ENCODE measurements around the gene FAM50B. TPM values are rescaled to one million over a fixed set of nuclear protein-coding genes. Genes with fewer than 3 reads are reported as not detected.

Gene FAM50B
- total and polyA plus RNA-seq, 7 experiments from 2014 or later = 3.4 to 22.9 (median 12.0) TPM

GRCh38 chr6:3852391-3852790, 3.2 kb downstream of the FAM50B start:
- Histone ChIP-seq H3K27ac (ENCODE audit: low read depth, low read length) (no peak overlapping the region), H3K27me3 (ENCODE audit: control insufficient read depth in 2 of 2, insufficient read depth in 2 of 2, low read length in 2 of 2) (no peaks in the 10 kb centered on the region), H3K4me1 (ENCODE audit: control insufficient read depth in 2 of 2, insufficient read depth in 2 of 2, low read length in 2 of 2) (peaks cover 0 to 6% of the 10 kb centered on the region in 2 donors), H3K4me3 (ENCODE audit: low read length) (no peak overlapping the region), H3K36me3 (ENCODE audit: control insufficient read depth in 2 of 3, insufficient read depth in 3 of 3, low read length in 3 of 3) (no peaks in the 10 kb centered on the region), H3K9me3 (ENCODE audit: control insufficient read depth in 2 of 3, low read length in 3 of 3) (peaks cover 0 to 6% (median 0%) of the 10 kb centered on the region in 3 experiments)
- ATAC-seq (no peak), DNase-seq (no peak)
- POLR2A ChIA-PET = no interaction called here
- Mint-ChIP-seq H3K27me3 (peaks cover 0 to 5% (median 0%) of the 10 kb centered on the region in 5 donors), H3K36me3 (peaks cover 0 to 9% (median 3%) of the 10 kb centered on the region in 5 donors), H3K4me1 (peaks cover 0 to 21% (median 16%) of the 10 kb centered on the region in 7 donors), H3K4me3 (no peak overlapping the region), H3K27ac (no peak overlapping the region), H3K9me3 (peaks cover 0 to 12% (median 3%) of the 10 kb centered on the region in 11 donors)
- CTCF ChIA-PET = interaction anchor here (1.1 kb wide), 1 partner anchor 109 kb away, joined by 3 read pairs; no protein-coding TSS in a partner anchor
- intact Hi-C loops (cut with micrococcal nuclease) = no loop called here

- Mint-ChIP-seq H3K27me3 (peaks cover 4 to 22% (median 5%) of the 10 kb centered on the region in 5 donors), H3K4me3 (no peak overlapping the region), H3K4me1 (peaks cover 0 to 2% (median 1%) of the 10 kb centered on the region in 7 donors), H3K36me3 (peaks cover 0 to 12% (median 7%) of the 10 kb centered on the region in 5 donors), H3K27ac (no peak overlapping the region), H3K9me3 (peaks cover 0 to 27% (median 6%) of the 10 kb centered on the region in 11 donors)
- DNase-seq (no peak), ATAC-seq (no peak)
- Histone ChIP-seq H3K4me3 (ENCODE audit: low read length) (no peak overlapping the region), H3K9me3 (ENCODE audit: control insufficient read depth in 2 of 3, low read length in 3 of 3) (no peaks in the 10 kb centered on the region), H3K4me1 (ENCODE audit: control insufficient read depth in 2 of 2, insufficient read depth in 2 of 2, low read length in 2 of 2) (no peaks in the 10 kb centered on the region), H3K36me3 (ENCODE audit: control insufficient read depth in 2 of 3, insufficient read depth in 3 of 3, low read length in 3 of 3) (no peaks in the 10 kb centered on the region), H3K27me3 (ENCODE audit: control insufficient read depth in 2 of 2, insufficient read depth in 2 of 2, low read length in 2 of 2) (no peaks in the 10 kb centered on the region), H3K27ac (ENCODE audit: low read depth, low read length) (no peak overlapping the region)
- intact Hi-C loops (cut with micrococcal nuclease) = no loop called here
- CTCF ChIA-PET = no interaction called here
- POLR2A ChIA-PET = no interaction called here
These were observed 6.7 kb downstream of the FAM50B start for GRCh38 chr6:3855866-3856265.

- H3K9me3 ChIP-seq (ENCODE audit: control insufficient read depth in 2 of 3, low read length in 3 of 3) = no peaks in the 10 kb centered on the region
- POLR2A ChIA-PET = no interaction called here
These were observed 7.4 kb downstream of the FAM50B start for GRCh38 chr6:3856576-3856975.

GRCh38 chr6:3857468-3858456, 8.6 kb downstream of the FAM50B start:
- H3K4me1 ChIP-seq (ENCODE audit: control insufficient read depth in 2 of 2, insufficient read depth in 2 of 2, low read length in 2 of 2) = no peaks in the 10 kb centered on the region
- H3K4me3 ChIP-seq (ENCODE audit: low read length) = no peak overlapping the region
- H3K4me1 Mint-ChIP-seq = no peaks in the 10 kb centered on the region
- peaks cover 15 to 28% (median 17%) of the 10 kb centered on the region in 5 donors for H3K27me3 Mint-ChIP-seq
- peaks cover 3 to 12% (median 7%) of the 10 kb centered on the region in 5 donors for H3K36me3 Mint-ChIP-seq
- H3K27ac Mint-ChIP-seq = no peak overlapping the region
- no peaks in the 10 kb centered on the region for H3K9me3 ChIP-seq (ENCODE audit: control insufficient read depth in 2 of 3, low read length in 3 of 3)
- H3K27me3 ChIP-seq (ENCODE audit: control insufficient read depth in 2 of 2, insufficient read depth in 2 of 2, low read length in 2 of 2) = no peaks in the 10 kb centered on the region
- DNase-seq (no peak), ATAC-seq (no peak)
- no peak overlapping the region for H3K27ac ChIP-seq (ENCODE audit: low read depth, low read length)
- H3K4me3 Mint-ChIP-seq = no peak overlapping the region
- H3K9me3 Mint-ChIP-seq = peaks cover 0 to 39% (median 9%) of the 10 kb centered on the region in 11 donors
- POLR2A ChIA-PET = interaction anchor here (0.8 kb wide), 1 partner anchor 9 kb away, joined by 3 read pairs; no protein-coding TSS in a partner anchor
- intact Hi-C loops (cut with micrococcal nuclease) = no loop called here
- CTCF ChIA-PET = no interaction called here
- H3K36me3 ChIP-seq (ENCODE audit: control insufficient read depth in 2 of 3, insufficient read depth in 3 of 3, low read length in 3 of 3) = no peaks in the 10 kb centered on the region

More at GRCh38 chr6:3856576-3856975, 7.4 kb downstream of the FAM50B start:
- no peak overlapping the region for H3K4me3 Mint-ChIP-seq
- peaks cover 0 to 32% (median 7%) of the 10 kb centered on the region in 11 donors for H3K9me3 Mint-ChIP-seq
- ATAC-seq (no peak), DNase-seq (no peak)
- no peaks in the 10 kb centered on the region for H3K4me1 ChIP-seq (ENCODE audit: control insufficient read depth in 2 of 2, insufficient read depth in 2 of 2, low read length in 2 of 2)
- H3K27ac Mint-ChIP-seq = no peak overlapping the region
- H3K4me1 Mint-ChIP-seq = no peaks in the 10 kb centered on the region
- no peak overlapping the region for H3K27ac ChIP-seq (ENCODE audit: low read depth, low read length)
- H3K36me3 Mint-ChIP-seq = peaks cover 3 to 12% (median 7%) of the 10 kb centered on the region in 5 donors
- peaks cover 10 to 28% (median 11%) of the 10 kb centered on the region in 5 donors for H3K27me3 Mint-ChIP-seq
- intact Hi-C loops (cut with micrococcal nuclease) = no loop called here
- no peaks in the 10 kb centered on the region for H3K27me3 ChIP-seq (ENCODE audit: control insufficient read depth in 2 of 2, insufficient read depth in 2 of 2, low read length in 2 of 2)
- no peaks in the 10 kb centered on the region for H3K36me3 ChIP-seq (ENCODE audit: control insufficient read depth in 2 of 3, insufficient read depth in 3 of 3, low read length in 3 of 3)
- H3K4me3 ChIP-seq (ENCODE audit: low read length) = no peak overlapping the region
- CTCF ChIA-PET = no interaction called here

- Histone ChIP-seq H3K36me3 (ENCODE audit: control insufficient read depth in 2 of 3, insufficient read depth in 3 of 3, low read length in 3 of 3) (no peaks in the 10 kb centered on the region), H3K9me3 (ENCODE audit: control insufficient read depth in 2 of 3, low read length in 3 of 3) (no peaks in the 10 kb centered on the region), H3K4me3 (ENCODE audit: low read length) (no peak overlapping the region), H3K4me1 (ENCODE audit: control insufficient read depth in 2 of 2, insufficient read depth in 2 of 2, low read length in 2 of 2) (no peaks in the 10 kb centered on the region), H3K27ac (ENCODE audit: low read depth, low read length) (no peak overlapping the region), H3K27me3 (ENCODE audit: control insufficient read depth in 2 of 2, insufficient read depth in 2 of 2, low read length in 2 of 2) (no peaks in the 10 kb centered on the region)
- intact Hi-C loops (cut with micrococcal nuclease) = no loop called here
- H3K27me3 Mint-ChIP-seq = peaks cover 17 to 25% (median 19%) of the 10 kb centered on the region in 5 donors
- CTCF ChIA-PET = interaction anchor here (0.6 kb wide), 1 partner anchor 113 kb away, joined by 3 read pairs; no protein-coding TSS in a partner anchor
- POLR2A ChIA-PET = no interaction called here
- DNase-seq (no peak), ATAC-seq (no peak)
- peaks cover 0 to 9% (median 4%) of the 10 kb centered on the region in 5 donors for H3K36me3 Mint-ChIP-seq
- H3K4me1 Mint-ChIP-seq = no peaks in the 10 kb centered on the region
- H3K27ac Mint-ChIP-seq = no peak overlapping the region
- H3K4me3 Mint-ChIP-seq = no peak overlapping the region
- peaks cover 0 to 35% (median 9%) of the 10 kb centered on the region in 11 donors for H3K9me3 Mint-ChIP-seq
These were observed 10.8 kb downstream of the FAM50B start for GRCh38 chr6:3859878-3860552.

- intact Hi-C loops (cut with micrococcal nuclease) = no loop called here
- POLR2A ChIA-PET = no interaction called here
- no peaks in the 10 kb centered on the region for H3K27me3 ChIP-seq (ENCODE audit: control insufficient read depth in 2 of 2, insufficient read depth in 2 of 2, low read length in 2 of 2)
- no peak for DNase-seq
- no peak overlapping the region for H3K27ac Mint-ChIP-seq
- H3K36me3 Mint-ChIP-seq = peaks cover 0 to 9% (median 4%) of the 10 kb centered on the region in 5 donors
- no peaks in the 10 kb centered on the region for H3K4me1 ChIP-seq (ENCODE audit: control insufficient read depth in 2 of 2, insufficient read depth in 2 of 2, low read length in 2 of 2)
- H3K4me3 ChIP-seq (ENCODE audit: low read length) = no peak overlapping the region
- H3K27ac ChIP-seq (ENCODE audit: low read depth, low read length) = no peak overlapping the region
- no peaks in the 10 kb centered on the region for H3K4me1 Mint-ChIP-seq
- H3K9me3 ChIP-seq (ENCODE audit: control insufficient read depth in 2 of 3, low read length in 3 of 3) = no peaks in the 10 kb centered on the region
- ATAC-seq = no peak
- H3K27me3 Mint-ChIP-seq = peaks cover 22 to 33% (median 25%) of the 10 kb centered on the region in 5 donors
- H3K9me3 Mint-ChIP-seq = peaks cover 0 to 35% (median 9%) of the 10 kb centered on the region in 11 donors
- H3K36me3 ChIP-seq (ENCODE audit: control insufficient read depth in 2 of 3, insufficient read depth in 3 of 3, low read length in 3 of 3) = no peaks in the 10 kb centered on the region
- H3K4me3 Mint-ChIP-seq = no peak overlapping the region
- CTCF ChIA-PET = interaction anchor here (1.1 kb wide), 1 partner anchor 72 kb away, joined by 4 read pairs; no protein-coding TSS in a partner anchor
These were observed 12.3 kb downstream of the FAM50B start for GRCh38 chr6:3861424-3861823.

Measured in naive thymus-derived CD4-positive, alpha-beta T cell (primary cell).